Breast epithelium (tissue), 4 donors: Measurements from ENCODE around the gene PROCA1. TPM values are rescaled to one million over a fixed set of nuclear protein-coding genes. Genes with fewer than 3 reads are reported as not detected.
"Not testable (repeated sequence)": the region's sequence is repeated elsewhere in the genome, so short reads cannot be mapped to it uniquely, and the experiment has no call there.

Source experiments
- DNase-seq, 2 donors: peaks; one replicate each; pipeline ENCODE4 v3.0.0-alpha.2; 2019; ENCODE audit warnings: low spot score in 2 of 2
- H3K27ac ChIP-seq, 2 donors: fragments of 200-600 bp; sonication (generic) in 1 of 2; one replicate each; pipeline ENCODE4 v1.5.1; 2016 to 2019; ENCODE audit warnings: mild to moderate bottlenecking in 1 of 2
- H3K27me3 ChIP-seq, 2 donors: fragments of 200-600 bp; sonication (generic) in 1 of 2; one replicate each; pipeline versions ENCODE4 v1.5.1 to v1.6.0; 2017 to 2019; ENCODE audit warnings: control low read depth in 1 of 2, mild to moderate bottlenecking in 1 of 2
- H3K36me3 ChIP-seq: fragments of 200-600 bp; one replicate; pipeline ENCODE4 v1.5.1; 2019
- H3K4me1 ChIP-seq, 2 donors: fragments of 200-600 bp; sonication (generic); one replicate each; pipeline ENCODE4 v1.5.1; 2016 to 2019; ENCODE audit warnings: control low read depth in 1 of 2
- H3K4me3 ChIP-seq, 3 donors: fragments of 200-600 bp; sonication (generic); 1 replicate in 2 of 3; 2 replicates in 1 of 3; pipeline ENCODE4 v1.5.1; 2016 to 2019; ENCODE audit warnings: mild to moderate bottlenecking in 3 of 3, moderate library complexity in 2 of 3
- H3K9me3 ChIP-seq, 2 donors: fragments of 200-600 bp; sonication (generic) in 1 of 2; one replicate each; pipeline ENCODE4 v1.5.1; 2016 to 2019; ENCODE audit warnings: control low read depth in 1 of 2
- CTCF ChIP-seq, 3 donors: fragments of 450-650 bp; IDR thresholded peaks; one replicate each; pipeline ENCODE4 v1.5.1; 2016 to 2017; ENCODE audit warnings: antibody characterized with exemption in 3 of 3, mild to moderate bottlenecking in 3 of 3, moderate library complexity in 3 of 3
- POLR2A ChIP-seq: fragments of 450-650 bp; IDR thresholded peaks from one replicate; pipeline ENCODE4 v1.6.1; 2016; ENCODE audit warnings: antibody characterized with exemption, mild to moderate bottlenecking, moderate library complexity
- POLR2AphosphoS5 ChIP-seq, 3 donors: sonication (generic); formaldehyde crosslinking; IDR thresholded peaks; one replicate each; pipeline ENCODE4 v1.6.1; 2017; ENCODE audit warnings: antibody characterized with exemption in 3 of 3
- intact Hi-C: fragments of 100-400 bp; cut with DNase I; formaldehyde crosslinking; loops from one replicate; pipeline ENCODE4 v1.15.1; 2023; ENCODE audit warnings: low total_unique reads
- total RNA-seq, 3 donors: library from RNA; depleted of rRNA; stranded (reverse); fragments of >200 nt; gene quantifications; one replicate each; pipeline ENCODE4 v1.1.0, GENCODE V29; 2016

Gene PROCA1
- total RNA-seq, 3 donors from 2014 or later: 1.6 to 2.3 (median 1.6) TPM

- TF ChIP-seq POLR2AphosphoS5 (IDR thresholded peaks at IDR 0.05): no peak
- TF ChIP-seq CTCF (IDR thresholded peaks at IDR 0.05): no peak
- no peak for TF ChIP-seq POLR2A
- intact Hi-C loops: no loop called here
Observed at GRCh38 chr17:28737770-28738679, 26.3 kb upstream of the PROCA1 start.

GRCh38 chr17:28737316-28737715 is 25.6 kb upstream of the PROCA1 start:
- no peak for DNase-seq
- Histone ChIP-seq H3K36me3 (no peaks in the 10 kb centered on the region), H3K27ac (no peak overlapping the region), H3K4me1 (no peaks in the 10 kb centered on the region), H3K4me3 (no peak overlapping the region), H3K27me3 (no peaks in the 10 kb centered on the region), H3K9me3 (no peaks in the 10 kb centered on the region)
- TF ChIP-seq CTCF (IDR thresholded peaks at IDR 0.05) (no peak), POLR2AphosphoS5 (IDR thresholded peaks at IDR 0.05) (no peak), POLR2A (no peak)
- intact Hi-C loops: no loop called here

More at GRCh38 chr17:28737770-28738679, 26.3 kb upstream of the PROCA1 start:
- no peak overlapping the region for H3K4me3 ChIP-seq
- H3K9me3 ChIP-seq: no peaks in the 10 kb centered on the region
- no peaks in the 10 kb centered on the region for H3K4me1 ChIP-seq
- no peak for DNase-seq
- H3K27me3 ChIP-seq: no peaks in the 10 kb centered on the region
- no peaks in the 10 kb centered on the region for H3K36me3 ChIP-seq
- H3K27ac ChIP-seq: no peak overlapping the region

- H3K4me3 ChIP-seq, DNase-seq, H3K27me3 ChIP-seq, intact Hi-C loops, H3K4me1 ChIP-seq, H3K9me3 ChIP-seq, H3K36me3 ChIP-seq, H3K27ac ChIP-seq: not testable (repeated sequence)
Observed at GRCh38 chr17:28735913-28736769, 24.5 kb upstream of the PROCA1 start.

- Histone ChIP-seq H3K4me3 (no peak overlapping the region), H3K27ac (no peak overlapping the region), H3K27me3 (no peaks in the 10 kb centered on the region), H3K36me3 (no peaks in the 10 kb centered on the region), H3K9me3 (no peaks in the 10 kb centered on the region), H3K4me1 (no peaks in the 10 kb centered on the region)
- TF ChIP-seq CTCF (IDR thresholded peaks at IDR 0.05) (no peak), POLR2AphosphoS5 (IDR thresholded peaks at IDR 0.05) (no peak), POLR2A (no peak)
- DNase-seq: no peak
- intact Hi-C loops: no loop called here
Observed at GRCh38 chr17:28735242-28735722, 23.6 kb upstream of the PROCA1 start.

DNA sequence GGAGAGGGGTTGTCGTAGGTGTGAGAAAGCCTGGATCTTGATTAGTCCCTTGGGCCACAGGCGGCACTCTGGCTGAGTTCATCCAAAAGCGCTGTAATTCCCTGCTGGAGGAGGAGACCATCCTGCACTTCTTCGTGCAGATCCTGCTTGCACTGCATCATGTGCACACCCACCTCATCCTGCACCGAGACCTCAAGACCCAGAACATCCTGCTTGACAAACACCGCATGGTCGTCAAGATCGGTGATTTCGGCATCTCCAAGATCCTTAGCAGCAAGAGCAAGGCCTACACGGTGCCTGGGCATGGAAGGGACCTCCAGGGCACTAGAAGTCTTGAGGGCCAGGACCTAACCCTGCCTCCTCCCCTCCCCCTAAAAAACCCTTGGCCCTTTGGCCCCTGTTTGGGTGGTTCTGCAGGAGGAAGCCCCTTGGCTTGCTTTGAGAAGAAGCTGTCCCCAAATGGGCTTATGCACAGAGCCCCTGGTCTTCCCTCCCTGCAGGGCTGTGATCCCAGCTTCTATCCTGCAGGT is 23.1 kb upstream of the PROCA1 start:
- intact Hi-C loops: no loop called here
- Histone ChIP-seq H3K27ac (no peak overlapping the region), H3K9me3 (no peaks in the 10 kb centered on the region), H3K36me3 (no peaks in the 10 kb centered on the region), H3K4me1 (no peaks in the 10 kb centered on the region), H3K27me3 (no peaks in the 10 kb centered on the region), H3K4me3 (no peak overlapping the region)
- no peak for DNase-seq
- no peak for TF ChIP-seq CTCF (IDR thresholded peaks at IDR 0.05)
